Upper lobe of left lung (tissue), 6 donors: ENCODE results near the gene SKIC8. TPM values are rescaled to one million over a fixed set of nuclear protein-coding genes. Genes with fewer than 3 reads are reported as not detected.
A peak's percentile ranks its signal among the peaks of the same experiment; 100 is the strongest.
"Not testable (repeated sequence)": the region's sequence is repeated elsewhere in the genome, so short reads cannot be mapped to it uniquely, and the experiment has no call there.

Experiments used
- ATAC-seq, 2 donors: fragments of 200-7000 bp; cut with Tn5 transposase; one replicate each; pipeline ENCODE4 v1.9.1; 2022; ENCODE audit warnings: mild to moderate bottlenecking in 2 of 2, moderate library complexity in 2 of 2; ENCODE audit not compliant: low FRiP score in 2 of 2
- DNase-seq, 2 donors: peaks; one replicate each; pipeline ENCODE4 v3.0.0-alpha.2; 2019 to 2020
- H3K27ac ChIP-seq, 4 donors: fragments of 200-600 bp; sonication (generic); one replicate each; pipeline ENCODE4 v1.5.1; 2016 to 2019
- H3K27me3 ChIP-seq, 4 donors: fragments of 200-600 bp; sonication (generic); one replicate each; pipeline ENCODE4 v1.5.1; 2017 to 2019
- H3K36me3 ChIP-seq, 4 donors: fragments of 200-600 bp; sonication (generic); one replicate each; pipeline ENCODE4 v1.5.1; 2016 to 2019
- H3K4me1 ChIP-seq, 4 donors: fragments of 200-600 bp; sonication (generic); one replicate each; pipeline ENCODE4 v1.5.1; 2018 to 2019
- H3K4me3 ChIP-seq, 4 donors: fragments of 200-600 bp; sonication (generic); one replicate each; pipeline ENCODE4 v1.5.1; 2017 to 2019; ENCODE audit warnings: mild to moderate bottlenecking in 2 of 4, moderate library complexity in 1 of 4
- H3K9me3 ChIP-seq, 4 donors: fragments of 200-600 bp; sonication (generic); one replicate each; pipeline ENCODE4 v1.5.1; 2018 to 2019
- CTCF ChIP-seq, 6 experiments: fragments of 450-650 bp in 4 of 6; fragments of 200-600 bp in 2 of 6; sonication (generic) in 2 of 6; IDR thresholded peaks; one replicate each; pipeline ENCODE4 v1.5.1; 2016 to 2019; ENCODE audit warnings: antibody characterized with exemption in 6 of 6
- EP300 ChIP-seq, 4 donors: sonication (generic); formaldehyde crosslinking; IDR thresholded peaks; one replicate each; pipeline ENCODE4 v1.5.1; 2017; ENCODE audit warnings: antibody characterized with exemption in 4 of 4, control low read depth in 2 of 4
- POLR2A ChIP-seq, 4 donors: fragments of 450-650 bp; IDR thresholded peaks; one replicate each; pipeline ENCODE4 v1.5.1; 2016 to 2017; ENCODE audit warnings: antibody characterized with exemption in 4 of 4, mild to moderate bottlenecking in 2 of 4
- POLR2AphosphoS5 ChIP-seq, 2 donors: sonication (generic); formaldehyde crosslinking; IDR thresholded peaks; one replicate each; pipeline ENCODE4 v1.5.1; 2017; ENCODE audit warnings: antibody characterized with exemption in 2 of 2
- WGBS, 2 donors: methylation state at CpG; one replicate each; pipeline ENCODE4 v1.1.5; 2017 to 2018; 5-methylcytosine and 5-hydroxymethylcytosine counted together
- total RNA-seq, 6 donors: library from RNA; depleted of rRNA in 4 of 6; stranded (reverse); fragments of >200 nt in 4 of 6; gene quantifications; one replicate each; pipeline versions ENCODE4 v1.1.0 to v1.2.1, GENCODE V29; 2016 to 2021
- donor health status: DM: no; HTN: no; CAD: no; lungs with moderate emphysema.
- donor health status: DM: no; HTN: yes; CAD: no; lungs with severe emphysema.

The SKIC8 gene
- total RNA-seq, 6 donors from 2014 or later, result 33.6 to 67.1 (median 50.3) TPM

- Histone ChIP-seq H3K36me3 (no peaks in the 10 kb centered on the region), H3K27me3 (no peaks in the 10 kb centered on the region), H3K9me3 (no peaks in the 10 kb centered on the region), H3K4me1 (no peaks in the 10 kb centered on the region), H3K4me3 (no peak overlapping the region), H3K27ac (no peak overlapping the region)
- DNase-seq, result no peak
- TF ChIP-seq CTCF (IDR thresholded peaks at IDR 0.05) (no peak), EP300 (IDR thresholded peaks at IDR 0.05) (no peak), POLR2AphosphoS5 (IDR thresholded peaks at IDR 0.05) (no peak), POLR2A (IDR thresholded peaks at IDR 0.05) (no peak)
- no peak for ATAC-seq
- 86 to 100% methylated on average over 1 of the region's 1 CpG for WGBS, 2 donors
Measured at GRCh38 chr15:78255421-78256043, 43.9 kb downstream of the SKIC8 start.

- WGBS, 2 donors, result 84 to 90% methylated on average over 9 of the region's 9 CpGs
- no peaks in the 10 kb centered on the region for H3K27me3 ChIP-seq
- no peak overlapping the region for H3K27ac ChIP-seq
- ATAC-seq (no peak), DNase-seq (no peak)
- H3K4me3 ChIP-seq, result no peak overlapping the region
- no peaks in the 10 kb centered on the region for H3K4me1 ChIP-seq
- no peaks in the 10 kb centered on the region for H3K9me3 ChIP-seq
- no peak for TF ChIP-seq POLR2AphosphoS5 (IDR thresholded peaks at IDR 0.05)
- no peak for TF ChIP-seq POLR2A (IDR thresholded peaks at IDR 0.05)
- no peak for TF ChIP-seq CTCF (IDR thresholded peaks at IDR 0.05)
- no peak for TF ChIP-seq EP300 (IDR thresholded peaks at IDR 0.05)
- H3K36me3 ChIP-seq, result no peaks in the 10 kb centered on the region
Measured at GRCh38 chr15:78251136-78251535, 48.3 kb downstream of the SKIC8 start.

GRCh38 chr15:78249131-78249530 is 50.3 kb downstream of the SKIC8 start:
- no peak overlapping the region for H3K27ac ChIP-seq
- WGBS, 2 donors, result 90 to 91% methylated on average over 5 of the region's 5 CpGs
- no peaks in the 10 kb centered on the region for H3K36me3 ChIP-seq
- H3K9me3 ChIP-seq, result no peaks in the 10 kb centered on the region
- no peak overlapping the region for H3K4me3 ChIP-seq
- no peaks in the 10 kb centered on the region for H3K4me1 ChIP-seq
- ATAC-seq, result no peak
- no peak for DNase-seq
- TF ChIP-seq POLR2AphosphoS5 (IDR thresholded peaks at IDR 0.05) (no peak), POLR2A (IDR thresholded peaks at IDR 0.05) (no peak), EP300 (IDR thresholded peaks at IDR 0.05) (no peak), CTCF (IDR thresholded peaks at IDR 0.05) (no peak)
- no peaks in the 10 kb centered on the region for H3K27me3 ChIP-seq

- DNase-seq (no peak), ATAC-seq (no peak)
- TF ChIP-seq POLR2AphosphoS5 (IDR thresholded peaks at IDR 0.05) (no peak), CTCF (IDR thresholded peaks at IDR 0.05) (no peak), EP300 (IDR thresholded peaks at IDR 0.05) (no peak), POLR2A (IDR thresholded peaks at IDR 0.05) (no peak)
- no peaks in the 10 kb centered on the region for H3K36me3 ChIP-seq
- H3K27me3 ChIP-seq, result no peaks in the 10 kb centered on the region
- H3K4me1 ChIP-seq, result no peaks in the 10 kb centered on the region
- no peak overlapping the region for H3K4me3 ChIP-seq
- WGBS, 2 donors, result 67 to 71% methylated on average over 1 of the region's 1 CpG
- no peak overlapping the region for H3K27ac ChIP-seq
- H3K9me3 ChIP-seq, result no peaks in the 10 kb centered on the region
Measured at GRCh38 chr15:78247911-78248310, 51.5 kb downstream of the SKIC8 start.

- H3K9me3 ChIP-seq, H3K4me1 ChIP-seq, ATAC-seq, H3K27me3 ChIP-seq, H3K27ac ChIP-seq, H3K4me3 ChIP-seq, H3K36me3 ChIP-seq: not testable (repeated sequence)
- DNase-seq, result peak in 1 of 2 donors; percentile 81
- WGBS, 2 donors, result 91 to 94% methylated on average over 11 to 35 of the region's 39 CpGs
Measured at GRCh38 chr15:78245976-78246620, 53.3 kb downstream of the SKIC8 start.

GRCh38 chr15:78245392-78245791 is 54.0 kb downstream of the SKIC8 start:
- H3K27ac ChIP-seq, DNase-seq, H3K4me3 ChIP-seq, H3K9me3 ChIP-seq, H3K36me3 ChIP-seq, H3K27me3 ChIP-seq, ATAC-seq, H3K4me1 ChIP-seq: not testable (repeated sequence)
- WGBS, 2 donors, result 88 to 89% methylated on average over 14 of the region's 14 CpGs
